Measurements from ENCODE around the gene ACBD7. TPM values are rescaled to one million over a fixed set of nuclear protein-coding genes. Genes with fewer than 3 reads are reported as not detected.

Gene ACBD7
- total and polyA plus RNA-seq, 9 of the 15 experiments (the other 6 are each of a cell fraction or from before 2014, with no cell fraction given), result 0.21 to 3.2 (median 0.84) TPM

DNA sequence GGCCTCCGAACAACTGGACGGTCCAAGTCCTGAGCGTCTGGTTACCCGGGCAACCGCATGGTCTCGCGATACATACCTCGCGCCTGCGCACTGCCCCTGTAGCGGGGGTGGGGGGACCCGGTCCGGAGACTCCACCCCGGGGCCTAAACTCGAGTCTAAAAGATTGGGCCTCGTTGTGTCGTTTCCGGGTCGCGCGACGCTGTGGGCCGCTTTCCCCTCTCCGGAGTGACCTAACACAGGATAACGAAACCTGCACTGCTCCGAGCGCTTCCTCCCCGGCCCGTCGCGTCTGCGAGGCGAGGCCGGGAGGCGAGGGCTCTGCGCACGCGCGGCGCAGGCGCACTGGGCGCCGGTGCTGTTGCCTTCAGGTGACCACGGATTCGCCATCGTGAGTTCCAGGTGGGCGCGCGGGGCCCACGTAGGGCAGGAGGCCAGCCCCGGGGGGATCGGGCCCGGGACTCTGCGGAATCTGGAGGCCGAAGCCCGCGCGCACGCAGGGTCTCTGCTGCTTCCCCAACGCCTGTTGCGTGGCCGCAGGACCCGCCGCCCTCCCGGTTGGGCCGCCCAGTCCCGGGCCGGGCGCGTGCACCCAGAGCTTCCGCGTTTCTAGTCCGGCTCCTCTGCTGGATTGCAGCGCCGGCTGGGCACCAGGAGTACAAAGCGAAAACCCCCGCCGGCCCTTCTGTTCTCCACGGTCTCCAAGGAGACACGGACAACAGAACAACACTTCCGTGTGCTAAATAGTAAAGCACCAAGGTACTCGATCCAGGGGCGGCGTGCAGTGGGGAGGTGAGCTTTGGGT is 8.6 kb upstream of the ACBD7 start, which contains the start of gene RPP38 (continued):
- TF ChIP-seq ZBTB40 (IDR thresholded peaks at IDR 0.05) (peak; percentile 60; the same call in 1 of the 2 replicates), ZBTB40 (CRISPR knock-in tag; IDR thresholded peaks at IDR 0.05) (no peak), ZNF121 (CRISPR knock-in tag; conservative IDR thresholded peaks at IDR 0.05) (no peak), CTBP1 (IDR thresholded peaks at IDR 0.05; ENCODE audit: borderline replicate concordance) (peak; percentile 72), SRF (CRISPR knock-in tag; IDR thresholded peaks at IDR 0.05) (no peak), SMARCB1 (IDR thresholded peaks at IDR 0.05; ENCODE audit: insufficient read length, low read depth) (no peak), CC2D1A (IDR thresholded peaks at IDR 0.05) (no peak), KAT8 (IDR thresholded peaks at IDR 0.05; ENCODE audit: low read depth) (no peak), ZC3H8 (IDR thresholded peaks at IDR 0.05) (no peak), RAD21 (CRISPR knock-in tag; conservative IDR thresholded peaks at IDR 0.05 in 1 of 2, IDR thresholded peaks at IDR 0.05 in 1 of 2) (no peak), NR2C1 (IDR thresholded peaks at IDR 0.05) (peak; percentile 44; the same call in 1 of the 2 replicates), NR2C1 (tag; IDR thresholded peaks at IDR 0.05) (peak; percentile 72), ZNF253 (CRISPR knock-in tag; conservative IDR thresholded peaks at IDR 0.05) (no peak), BCL6 (CRISPR knock-in tag; IDR thresholded peaks at IDR 0.05) (no peak), PHB (CRISPR knock-in tag; IDR thresholded peaks at IDR 0.05) (no peak), OTX1 (CRISPR knock-in tag; IDR thresholded peaks at IDR 0.05) (no peak), RB1 (IDR thresholded peaks at IDR 0.05; ENCODE audit: low read depth) (peak; percentile 73; the same call in 1 of the 2 replicates), SMAD3 (CRISPR knock-in tag; conservative IDR thresholded peaks at IDR 0.05) (no peak)
- TF ChIP-seq, protein P1, sequence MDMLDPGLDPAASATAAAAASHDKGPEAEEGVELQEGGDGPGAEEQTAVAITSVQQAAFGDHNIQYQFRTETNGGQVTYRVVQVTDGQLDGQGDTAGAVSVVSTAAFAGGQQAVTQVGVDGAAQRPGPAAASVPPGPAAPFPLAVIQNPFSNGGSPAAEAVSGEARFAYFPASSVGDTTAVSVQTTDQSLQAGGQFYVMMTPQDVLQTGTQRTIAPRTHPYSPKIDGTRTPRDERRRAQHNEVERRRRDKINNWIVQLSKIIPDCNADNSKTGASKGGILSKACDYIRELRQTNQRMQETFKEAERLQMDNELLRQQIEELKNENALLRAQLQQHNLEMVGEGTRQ (CRISPR knock-in tag; IDR thresholded peaks at IDR 0.05), result peak; percentile 58
